ENCODE measurements around the gene SPTBN4.

Gene SPTBN4

DNA sequence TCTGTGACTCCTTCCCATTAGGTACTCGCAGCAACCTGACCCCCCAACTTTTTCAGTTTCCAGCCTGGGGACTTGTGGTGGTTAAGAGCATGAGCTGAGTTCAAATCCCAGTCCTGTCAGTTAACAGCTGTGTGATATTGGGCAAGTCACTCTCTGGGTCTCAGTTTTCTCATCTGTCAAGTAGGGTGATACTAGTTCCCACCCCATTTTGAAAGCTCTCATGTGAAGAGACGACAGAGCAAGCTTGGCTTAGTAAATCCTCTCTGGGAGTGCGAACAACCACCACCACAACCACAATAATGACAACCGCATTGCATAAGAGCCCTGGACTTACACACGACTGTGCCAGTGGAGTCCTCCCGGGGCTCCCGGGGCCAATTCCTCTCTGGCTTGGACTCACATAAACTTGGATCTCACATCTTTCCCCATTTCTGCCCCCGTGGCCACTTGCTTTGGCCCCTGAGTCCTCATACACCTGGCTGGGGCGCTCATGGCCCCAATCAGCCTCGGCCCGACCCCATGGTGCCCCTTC, 1.7 kb upstream of the SPTBN4 start (continued):
- TF ChIP-seq, protein P1, sequence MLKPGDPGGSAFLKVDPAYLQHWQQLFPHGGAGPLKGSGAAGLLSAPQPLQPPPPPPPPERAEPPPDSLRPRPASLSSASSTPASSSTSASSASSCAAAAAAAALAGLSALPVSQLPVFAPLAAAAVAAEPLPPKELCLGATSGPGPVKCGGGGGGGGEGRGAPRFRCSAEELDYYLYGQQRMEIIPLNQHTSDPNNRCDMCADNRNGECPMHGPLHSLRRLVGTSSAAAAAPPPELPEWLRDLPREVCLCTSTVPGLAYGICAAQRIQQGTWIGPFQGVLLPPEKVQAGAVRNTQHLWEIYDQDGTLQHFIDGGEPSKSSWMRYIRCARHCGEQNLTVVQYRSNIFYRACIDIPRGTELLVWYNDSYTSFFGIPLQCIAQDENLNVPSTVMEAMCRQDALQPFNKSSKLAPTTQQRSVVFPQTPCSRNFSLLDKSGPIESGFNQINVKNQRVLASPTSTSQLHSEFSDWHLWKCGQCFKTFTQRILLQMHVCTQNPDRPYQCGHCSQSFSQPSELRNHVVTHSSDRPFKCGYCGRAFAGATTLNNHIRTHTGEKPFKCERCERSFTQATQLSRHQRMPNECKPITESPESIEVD (tag by site-specific recombination; IDR thresholded peaks at IDR 0.05) = no peak
- TF ChIP-seq, protein P2, sequence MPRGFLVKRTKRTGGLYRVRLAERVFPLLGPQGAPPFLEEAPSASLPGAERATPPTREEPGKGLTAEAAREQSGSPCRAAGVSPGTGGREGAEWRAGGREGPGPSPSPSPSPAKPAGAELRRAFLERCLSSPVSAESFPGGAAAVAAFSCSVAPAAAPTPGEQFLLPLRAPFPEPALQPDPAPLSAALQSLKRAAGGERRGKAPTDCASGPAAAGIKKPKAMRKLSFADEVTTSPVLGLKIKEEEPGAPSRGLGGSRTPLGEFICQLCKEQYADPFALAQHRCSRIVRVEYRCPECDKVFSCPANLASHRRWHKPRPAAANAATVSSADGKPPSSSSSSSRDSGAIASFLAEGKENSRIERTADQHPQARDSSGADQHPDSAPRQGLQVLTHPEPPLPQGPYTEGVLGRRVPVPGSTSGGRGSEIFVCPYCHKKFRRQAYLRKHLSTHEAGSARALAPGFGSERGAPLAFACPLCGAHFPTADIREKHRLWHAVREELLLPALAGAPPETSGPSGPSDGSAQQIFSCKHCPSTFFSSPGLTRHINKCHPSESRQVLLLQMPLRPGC (tag by site-specific recombination; IDR thresholded peaks at IDR 0.05) = no peak
- TF ChIP-seq ZNF768 (tag by site-specific recombination; IDR thresholded peaks at IDR 0.05) (peak; percentile 90; the same call in 1 of the 2 replicates), ZNF24 (tag by site-specific recombination; IDR thresholded peaks at IDR 0.05) (peak; percentile 81; the same call in 1 of the 2 replicates), ZBTB20 (tag by site-specific recombination; IDR thresholded peaks at IDR 0.05) (peak; percentile 76; the same call in 1 of the 2 replicates), OSR2 (tag by site-specific recombination; IDR thresholded peaks at IDR 0.05) (0 out of 2 replicates have a peak, but pooled peaks have one; percentile 23), ZNF558 (tag by site-specific recombination; IDR thresholded peaks at IDR 0.05) (0 out of 2 replicates have a peak, but pooled peaks have one; percentile 16), ZNF747 (tag by site-specific recombination; IDR thresholded peaks at IDR 0.05) (no peak), ZNF664 (tag by site-specific recombination; IDR thresholded peaks at IDR 0.05) (0 out of 2 replicates have a peak, but pooled peaks have one; percentile 32), RBAK (tag by site-specific recombination; IDR thresholded peaks at IDR 0.05) (no peak), ZNF777 (tag by site-specific recombination; IDR thresholded peaks at IDR 0.05; ENCODE audit: borderline replicate concordance) (peak; percentile 28; the same call in 1 of the 2 replicates), ZNF791 (tag by site-specific recombination; IDR thresholded peaks at IDR 0.05) (no peak), ZNF792 (tag by site-specific recombination; IDR thresholded peaks at IDR 0.05) (0 out of 2 replicates have a peak, but pooled peaks have one; percentile 59), ZNF626 (tag by site-specific recombination; IDR thresholded peaks at IDR 0.05) (no peak), ZNF596 (tag by site-specific recombination; IDR thresholded peaks at IDR 0.05) (no peak), ZNF132 (tag by site-specific recombination; IDR thresholded peaks at IDR 0.05; ENCODE audit: borderline replicate concordance) (no peak), ZSCAN30 (tag by site-specific recombination; IDR thresholded peaks at IDR 0.05) (peak; percentile 94), ZNF549 (tag by site-specific recombination; IDR thresholded peaks at IDR 0.05) (no peak), ZNF501 (tag by site-specific recombination; IDR thresholded peaks at IDR 0.05) (no peak; the same call in 1 of the 2 replicates), WT1 (tag by site-specific recombination; IDR thresholded peaks at IDR 0.05) (no peak), MYNN (tag by site-specific recombination; IDR thresholded peaks at IDR 0.05; ENCODE audit: borderline replicate concordance) (peak; percentile 77), ZNF600 (tag by site-specific recombination; IDR thresholded peaks at IDR 0.05) (no peak)
- TF ChIP-seq, protein P3, sequence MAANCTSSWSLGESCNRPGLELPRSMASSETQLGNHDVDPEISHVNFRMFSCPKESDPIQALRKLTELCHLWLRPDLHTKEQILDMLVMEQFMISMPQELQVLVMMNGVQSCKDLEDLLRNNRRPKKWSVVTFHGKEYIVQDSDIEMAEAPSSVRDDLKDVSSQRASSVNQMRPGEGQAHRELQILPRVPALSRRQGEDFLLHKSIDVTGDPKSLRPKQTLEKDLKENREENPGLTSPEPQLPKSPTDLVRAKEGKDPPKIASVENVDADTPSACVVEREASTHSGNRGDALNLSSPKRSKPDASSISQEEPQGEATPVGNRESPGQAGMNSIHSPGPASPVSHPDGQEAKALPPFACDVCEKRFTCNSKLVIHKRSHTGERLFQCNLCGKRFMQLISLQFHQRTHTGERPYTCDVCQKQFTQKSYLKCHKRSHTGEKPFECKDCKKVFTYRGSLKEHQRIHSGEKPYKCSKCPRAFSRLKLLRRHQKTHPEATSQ (tag by site-specific recombination; IDR thresholded peaks at IDR 0.05) = 0 out of 2 replicates have a peak, but pooled peaks have one; percentile 31
- TF ChIP-seq, protein P4, sequence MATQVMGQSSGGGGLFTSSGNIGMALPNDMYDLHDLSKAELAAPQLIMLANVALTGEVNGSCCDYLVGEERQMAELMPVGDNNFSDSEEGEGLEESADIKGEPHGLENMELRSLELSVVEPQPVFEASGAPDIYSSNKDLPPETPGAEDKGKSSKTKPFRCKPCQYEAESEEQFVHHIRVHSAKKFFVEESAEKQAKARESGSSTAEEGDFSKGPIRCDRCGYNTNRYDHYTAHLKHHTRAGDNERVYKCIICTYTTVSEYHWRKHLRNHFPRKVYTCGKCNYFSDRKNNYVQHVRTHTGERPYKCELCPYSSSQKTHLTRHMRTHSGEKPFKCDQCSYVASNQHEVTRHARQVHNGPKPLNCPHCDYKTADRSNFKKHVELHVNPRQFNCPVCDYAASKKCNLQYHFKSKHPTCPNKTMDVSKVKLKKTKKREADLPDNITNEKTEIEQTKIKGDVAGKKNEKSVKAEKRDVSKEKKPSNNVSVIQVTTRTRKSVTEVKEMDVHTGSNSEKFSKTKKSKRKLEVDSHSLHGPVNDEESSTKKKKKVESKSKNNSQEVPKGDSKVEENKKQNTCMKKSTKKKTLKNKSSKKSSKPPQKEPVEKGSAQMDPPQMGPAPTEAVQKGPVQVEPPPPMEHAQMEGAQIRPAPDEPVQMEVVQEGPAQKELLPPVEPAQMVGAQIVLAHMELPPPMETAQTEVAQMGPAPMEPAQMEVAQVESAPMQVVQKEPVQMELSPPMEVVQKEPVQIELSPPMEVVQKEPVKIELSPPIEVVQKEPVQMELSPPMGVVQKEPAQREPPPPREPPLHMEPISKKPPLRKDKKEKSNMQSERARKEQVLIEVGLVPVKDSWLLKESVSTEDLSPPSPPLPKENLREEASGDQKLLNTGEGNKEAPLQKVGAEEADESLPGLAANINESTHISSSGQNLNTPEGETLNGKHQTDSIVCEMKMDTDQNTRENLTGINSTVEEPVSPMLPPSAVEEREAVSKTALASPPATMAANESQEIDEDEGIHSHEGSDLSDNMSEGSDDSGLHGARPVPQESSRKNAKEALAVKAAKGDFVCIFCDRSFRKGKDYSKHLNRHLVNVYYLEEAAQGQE (tag by site-specific recombination; IDR thresholded peaks at IDR 0.05) = 0 out of 2 replicates have a peak, but pooled peaks have one; percentile 38
- TF ChIP-seq, protein P5, sequence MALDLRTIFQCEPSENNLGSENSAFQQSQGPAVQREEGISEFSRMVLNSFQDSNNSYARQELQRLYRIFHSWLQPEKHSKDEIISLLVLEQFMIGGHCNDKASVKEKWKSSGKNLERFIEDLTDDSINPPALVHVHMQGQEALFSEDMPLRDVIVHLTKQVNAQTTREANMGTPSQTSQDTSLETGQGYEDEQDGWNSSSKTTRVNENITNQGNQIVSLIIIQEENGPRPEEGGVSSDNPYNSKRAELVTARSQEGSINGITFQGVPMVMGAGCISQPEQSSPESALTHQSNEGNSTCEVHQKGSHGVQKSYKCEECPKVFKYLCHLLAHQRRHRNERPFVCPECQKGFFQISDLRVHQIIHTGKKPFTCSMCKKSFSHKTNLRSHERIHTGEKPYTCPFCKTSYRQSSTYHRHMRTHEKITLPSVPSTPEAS (tag by site-specific recombination; IDR thresholded peaks at IDR 0.05) = peak; percentile 15; the same call in 1 of the 2 replicates
- TF ChIP-seq, protein P6, sequence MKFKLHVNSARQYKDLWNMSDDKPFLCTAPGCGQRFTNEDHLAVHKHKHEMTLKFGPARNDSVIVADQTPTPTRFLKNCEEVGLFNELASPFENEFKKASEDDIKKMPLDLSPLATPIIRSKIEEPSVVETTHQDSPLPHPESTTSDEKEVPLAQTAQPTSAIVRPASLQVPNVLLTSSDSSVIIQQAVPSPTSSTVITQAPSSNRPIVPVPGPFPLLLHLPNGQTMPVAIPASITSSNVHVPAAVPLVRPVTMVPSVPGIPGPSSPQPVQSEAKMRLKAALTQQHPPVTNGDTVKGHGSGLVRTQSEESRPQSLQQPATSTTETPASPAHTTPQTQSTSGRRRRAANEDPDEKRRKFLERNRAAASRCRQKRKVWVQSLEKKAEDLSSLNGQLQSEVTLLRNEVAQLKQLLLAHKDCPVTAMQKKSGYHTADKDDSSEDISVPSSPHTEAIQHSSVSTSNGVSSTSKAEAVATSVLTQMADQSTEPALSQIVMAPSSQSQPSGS (tag by site-specific recombination; IDR thresholded peaks at IDR 0.05; ENCODE audit: low read depth) = no peak
- TF ChIP-seq, protein P7, sequence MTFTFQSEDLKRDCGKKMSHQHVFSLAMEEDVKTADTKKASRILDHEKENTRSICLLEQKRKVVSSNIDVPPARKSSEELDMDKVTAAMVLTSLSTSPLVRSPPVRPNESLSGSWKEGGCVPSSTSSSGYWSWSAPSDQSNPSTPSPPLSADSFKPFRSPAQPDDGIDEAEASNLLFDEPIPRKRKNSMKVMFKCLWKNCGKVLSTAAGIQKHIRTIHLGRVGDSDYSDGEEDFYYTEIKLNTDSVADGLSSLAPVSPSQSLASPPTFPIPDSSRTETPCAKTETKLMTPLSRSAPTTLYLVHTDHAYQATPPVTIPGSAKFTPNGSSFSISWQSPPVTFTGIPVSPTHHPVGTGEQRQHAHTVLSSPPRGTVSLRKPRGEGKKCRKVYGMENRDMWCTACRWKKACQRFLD (tag by site-specific recombination; IDR thresholded peaks at IDR 0.05) = no peak

Data from HEK293 (cell line).